Parathyroid adenoma (tissue), 2 donors: ENCODE measurements around the gene GLIPR2.

Source experiments
- H2AFZ ChIP-seq: fragments of 300-600 bp; sonication (generic); one replicate; pipeline ENCODE4 v1.7.0; 2017; ENCODE audit warnings: antibody characterized with exemption, mild to moderate bottlenecking
- H3K27ac ChIP-seq: fragments of 300-600 bp; sonication (generic); one replicate; pipeline ENCODE4 v1.7.0; 2017
- H3K27me3 ChIP-seq: fragments of 300-600 bp; sonication (generic); one replicate; pipeline ENCODE4 v1.7.0; 2017; ENCODE audit warnings: low read length; ENCODE audit not compliant: control insufficient read depth, insufficient read depth
- H3K36me3 ChIP-seq: fragments of 300-600 bp; sonication (generic); one replicate; pipeline ENCODE4 v1.7.0; 2017; ENCODE audit warnings: low read length; ENCODE audit not compliant: control insufficient read depth, insufficient read depth
- H3K4me1 ChIP-seq: fragments of 300-600 bp; sonication (generic); one replicate; pipeline ENCODE4 v1.7.0; 2017; ENCODE audit warnings: control low read depth
- H3K4me2 ChIP-seq: fragments of 300-600 bp; sonication (generic); one replicate; pipeline ENCODE4 v1.7.0; 2017; ENCODE audit warnings: low read length
- H3K4me3 ChIP-seq: fragments of 300-600 bp; sonication (generic); one replicate; pipeline ENCODE4 v1.7.0; 2017; ENCODE audit warnings: low read depth, low read length
- H3K79me2 ChIP-seq: fragments of 300-600 bp; sonication (generic); one replicate; pipeline ENCODE4 v1.7.0; 2017; ENCODE audit warnings: control low read depth
- H3K9ac ChIP-seq: fragments of 300-600 bp; sonication (generic); one replicate; pipeline ENCODE4 v1.7.0; 2017; ENCODE audit warnings: mild to moderate bottlenecking
- H3K9me3 ChIP-seq: fragments of 300-600 bp; sonication (generic); one replicate; pipeline ENCODE4 v1.7.0; 2017; ENCODE audit warnings: low read length; ENCODE audit not compliant: control insufficient read depth
- CTCF ChIP-seq: fragments of 300-600 bp; sonication (generic); IDR thresholded peaks from one replicate; pipeline ENCODE4 v1.7.0; 2017; ENCODE audit warnings: antibody characterized with exemption, mild to moderate bottlenecking
- donor health status: primary hyperparathyroidism.

Gene GLIPR2

GRCh38 chr9:36204906-36205547, 68.5 kb downstream of the GLIPR2 start:
- no peaks in the 10 kb centered on the region for H3K27me3 ChIP-seq
- no peak for TF ChIP-seq CTCF
- H3K4me3 ChIP-seq = no peak overlapping the region
- H3K4me1 ChIP-seq = no peaks in the 10 kb centered on the region
- H3K27ac ChIP-seq = no peak overlapping the region
- peaks cover 9% of the 10 kb centered on the region for H3K79me2 ChIP-seq
- H3K9me3 ChIP-seq = no peaks in the 10 kb centered on the region
- H3K36me3 ChIP-seq = no peaks in the 10 kb centered on the region
- H2AFZ ChIP-seq = no peak overlapping the region
- no peak overlapping the region for H3K4me2 ChIP-seq
- H3K9ac ChIP-seq = no peak overlapping the region

- Histone ChIP-seq H3K4me3 (no peak overlapping the region), H3K9ac (no peak overlapping the region)
- TF ChIP-seq CTCF = no peak
Observed at GRCh38 chr9:36207016-36207415, 70.5 kb downstream of the GLIPR2 start.

GRCh38 chr9:36207546-36208012, 71.0 kb downstream of the GLIPR2 start:
- no peak overlapping the region for H3K27ac ChIP-seq
- no peak overlapping the region for H3K4me3 ChIP-seq
- H3K4me2 ChIP-seq = no peak overlapping the region
- H3K27me3 ChIP-seq = no peaks in the 10 kb centered on the region
- peaks cover 9% of the 10 kb centered on the region for H3K79me2 ChIP-seq
- no peaks in the 10 kb centered on the region for H3K36me3 ChIP-seq
- no peak overlapping the region for H2AFZ ChIP-seq
- H3K4me1 ChIP-seq = no peaks in the 10 kb centered on the region
- TF ChIP-seq CTCF = no peak
- no peaks in the 10 kb centered on the region for H3K9me3 ChIP-seq
- no peak overlapping the region for H3K9ac ChIP-seq

More at GRCh38 chr9:36207016-36207415, 70.5 kb downstream of the GLIPR2 start:
- no peaks in the 10 kb centered on the region for H3K27me3 ChIP-seq
- no peaks in the 10 kb centered on the region for H3K9me3 ChIP-seq
- no peak overlapping the region for H3K27ac ChIP-seq
- no peak overlapping the region for H2AFZ ChIP-seq
- H3K4me1 ChIP-seq = no peaks in the 10 kb centered on the region
- no peak overlapping the region for H3K4me2 ChIP-seq
- no peaks in the 10 kb centered on the region for H3K36me3 ChIP-seq
- peaks cover 9% of the 10 kb centered on the region for H3K79me2 ChIP-seq

- H3K9ac ChIP-seq = no peak overlapping the region
Observed at GRCh38 chr9:36208521-36209253, 72.2 kb downstream of the GLIPR2 start.

More at GRCh38 chr9:36208521-36209253, 72.2 kb downstream of the GLIPR2 start:
- no peak overlapping the region for H2AFZ ChIP-seq
- H3K27me3 ChIP-seq = no peaks in the 10 kb centered on the region
- H3K27ac ChIP-seq = no peak overlapping the region
- no peaks in the 10 kb centered on the region for H3K4me1 ChIP-seq
- no peak overlapping the region for H3K4me2 ChIP-seq
- H3K9me3 ChIP-seq = no peaks in the 10 kb centered on the region
- H3K36me3 ChIP-seq = no peaks in the 10 kb centered on the region
- no peak for TF ChIP-seq CTCF
- H3K4me3 ChIP-seq = no peak overlapping the region
- H3K79me2 ChIP-seq = peaks cover 9% of the 10 kb centered on the region
